ENCODE results near the gene CHD2. TPM values are rescaled to one million over a fixed set of nuclear protein-coding genes. Genes with fewer than 3 reads are reported as not detected.

The CHD2 gene
- total RNA-seq: 36.4 and 43.2 TPM in 2 replicates

DNA sequence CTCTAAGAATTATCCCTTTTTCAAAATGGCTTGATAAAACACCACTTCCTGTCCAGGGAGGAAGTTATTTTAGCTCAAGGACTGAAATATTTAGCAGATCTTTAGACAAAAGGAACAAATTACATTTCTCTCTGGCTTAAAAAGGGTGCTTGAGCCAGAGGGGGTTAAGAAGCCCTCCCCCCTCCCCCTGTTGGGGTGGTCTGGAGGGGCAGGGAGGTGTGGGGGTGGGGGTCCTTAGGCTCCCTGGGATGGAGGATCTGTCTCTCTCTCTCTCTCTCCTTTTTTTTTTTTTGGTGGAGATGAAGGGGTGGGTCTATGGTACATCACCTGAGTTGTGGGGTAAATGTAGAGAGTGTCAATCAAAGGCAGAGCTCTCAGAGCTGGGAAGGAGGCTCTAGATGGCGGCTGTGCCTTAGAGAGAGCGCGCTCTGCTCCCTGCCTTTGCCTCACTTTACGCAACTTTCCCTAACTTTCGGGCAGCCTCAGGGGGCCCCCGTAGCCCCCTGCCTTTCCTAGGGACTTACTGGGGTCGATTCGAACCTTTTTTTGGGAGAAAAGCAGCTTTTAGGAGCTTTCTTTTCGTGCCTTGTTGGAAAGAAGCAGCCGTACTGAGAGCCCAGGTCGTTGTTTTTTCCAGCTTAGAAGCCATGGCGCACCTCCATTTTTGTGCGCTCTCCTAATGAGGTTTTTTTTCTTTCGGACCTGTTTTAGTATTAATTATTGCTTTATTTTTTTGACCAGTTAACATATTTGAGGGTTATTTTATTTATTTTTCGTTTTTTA, at the start of gene CHD2:
Gene CHD2 (plus strand): TSS at position 377 of the 783 bp plus-strand sequence. CDS start 914 bp downstream, outside the sequence.

Other genes with a start within 250 kb of the CHD2 start
- 2.8 and 5.7 TPM in 2 replicates for gene FAM174B, start 244.5 kb upstream of the CHD2 start, total RNA-seq
- 14.9 and 19.3 TPM in 2 replicates for gene RGMA, start 188.9 kb downstream of the CHD2 start, total RNA-seq